Measurements from ENCODE around the gene PI3.

- TF ChIP-seq POLR2A (IDR thresholded peaks at IDR 0.05) (no peak), CTCF (IDR thresholded peaks at IDR 0.05) (no peak)
These were observed 37.1 kb downstream of the PI3 start for GRCh38 chr20:45211569-45212474.
